GM10847 (cell line): Measurements from ENCODE around the gene TMEM175.

Experiments used
- POLR2A ChIP-seq: IDR thresholded peaks from 2 replicates; pipeline ENCODE4 v1.6.1; 2011; ENCODE audit not compliant: insufficient read length; ENCODE audit errors: extremely low read depth

The TMEM175 gene

DNA sequence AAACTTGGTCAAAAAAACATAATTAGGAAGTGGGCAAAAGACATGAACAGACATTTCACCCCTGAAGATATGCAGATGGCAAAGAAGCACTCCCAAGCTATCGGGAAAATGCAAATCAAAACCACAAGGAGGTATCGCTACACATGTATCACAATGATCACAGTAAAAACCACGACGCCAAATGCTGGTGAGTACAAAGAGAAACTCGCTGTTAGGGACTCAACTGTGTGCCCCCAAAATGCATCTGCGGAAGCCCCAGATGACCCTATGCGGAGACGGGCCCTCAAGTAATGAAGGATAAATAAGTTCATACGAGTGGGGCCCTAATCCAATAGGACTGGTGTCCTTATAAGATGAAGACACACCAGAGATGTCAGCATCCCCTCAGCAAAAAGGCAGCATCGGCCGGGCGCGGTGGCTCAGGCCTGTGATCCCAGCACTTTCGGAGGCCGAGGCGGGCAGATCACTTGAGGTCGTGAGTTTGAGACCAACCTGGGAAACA is 10.4 kb upstream of the TMEM175 start:
- no peak for TF ChIP-seq POLR2A

DNA sequence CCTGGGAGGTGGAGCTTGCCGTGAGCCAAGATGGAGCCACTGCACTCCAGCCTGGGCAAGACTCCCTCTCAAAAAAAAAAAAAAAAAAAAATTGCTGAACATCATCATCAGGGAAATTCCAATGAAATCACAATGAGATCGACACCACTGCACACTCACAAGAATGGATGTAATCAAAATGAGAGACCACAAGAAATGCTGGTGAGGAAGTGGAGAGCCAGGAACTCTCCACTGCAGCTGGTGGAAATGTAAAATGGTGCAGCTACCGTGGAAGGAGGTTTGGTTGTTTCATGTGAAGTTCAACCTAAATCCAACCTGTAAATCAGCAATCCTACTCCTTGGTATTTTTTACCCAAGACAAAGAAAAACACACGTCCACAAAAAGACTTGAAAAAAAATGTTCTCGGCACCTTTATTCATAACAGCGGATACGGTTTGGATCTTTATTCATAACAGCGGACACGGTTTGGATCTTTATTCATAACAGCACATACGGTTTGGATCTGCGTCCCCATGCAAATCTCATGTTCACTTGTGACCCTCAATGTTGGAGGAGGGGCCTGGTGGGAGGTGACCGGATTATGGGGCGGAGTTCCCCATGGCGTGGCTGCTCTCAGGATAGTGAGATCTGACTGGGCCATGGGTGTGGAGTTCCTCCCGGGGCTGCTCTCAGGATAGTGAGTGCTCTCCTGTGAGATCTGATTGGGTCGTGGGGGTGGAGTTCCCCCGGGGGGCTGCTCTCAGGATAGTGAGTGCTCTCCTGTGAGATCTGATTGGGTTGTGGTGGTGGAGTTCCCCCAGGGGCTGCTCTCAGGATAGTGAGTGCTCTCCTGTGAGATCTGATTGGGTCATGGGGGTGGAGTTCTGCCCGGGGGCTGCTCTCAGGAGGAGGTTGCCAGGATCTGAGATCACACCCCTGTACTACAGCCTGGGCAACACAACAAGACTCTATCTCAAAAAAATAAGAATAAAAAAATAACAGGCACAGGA is 7.9 kb upstream of the TMEM175 start:
- TF ChIP-seq POLR2A = no peak

DNA sequence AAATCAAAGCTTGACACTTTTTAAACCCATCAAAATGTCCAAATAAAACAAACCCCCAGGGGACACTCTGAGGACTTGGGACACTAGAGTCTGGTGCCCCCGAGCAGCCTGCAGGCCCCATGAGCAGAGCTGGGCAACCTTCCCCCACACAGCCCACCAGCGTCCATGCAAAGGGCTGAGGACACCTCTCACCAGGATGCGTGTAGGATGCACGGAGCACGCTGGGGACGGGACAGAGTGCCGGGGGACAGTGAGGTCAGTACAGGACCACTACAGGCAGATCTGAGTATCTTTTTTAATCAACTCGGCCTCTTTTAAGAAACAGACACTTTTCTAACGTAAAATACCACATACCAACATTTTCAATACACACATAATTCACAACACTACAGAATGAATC is 7.1 kb upstream of the TMEM175 start:
- TF ChIP-seq POLR2A = no peak

DNA sequence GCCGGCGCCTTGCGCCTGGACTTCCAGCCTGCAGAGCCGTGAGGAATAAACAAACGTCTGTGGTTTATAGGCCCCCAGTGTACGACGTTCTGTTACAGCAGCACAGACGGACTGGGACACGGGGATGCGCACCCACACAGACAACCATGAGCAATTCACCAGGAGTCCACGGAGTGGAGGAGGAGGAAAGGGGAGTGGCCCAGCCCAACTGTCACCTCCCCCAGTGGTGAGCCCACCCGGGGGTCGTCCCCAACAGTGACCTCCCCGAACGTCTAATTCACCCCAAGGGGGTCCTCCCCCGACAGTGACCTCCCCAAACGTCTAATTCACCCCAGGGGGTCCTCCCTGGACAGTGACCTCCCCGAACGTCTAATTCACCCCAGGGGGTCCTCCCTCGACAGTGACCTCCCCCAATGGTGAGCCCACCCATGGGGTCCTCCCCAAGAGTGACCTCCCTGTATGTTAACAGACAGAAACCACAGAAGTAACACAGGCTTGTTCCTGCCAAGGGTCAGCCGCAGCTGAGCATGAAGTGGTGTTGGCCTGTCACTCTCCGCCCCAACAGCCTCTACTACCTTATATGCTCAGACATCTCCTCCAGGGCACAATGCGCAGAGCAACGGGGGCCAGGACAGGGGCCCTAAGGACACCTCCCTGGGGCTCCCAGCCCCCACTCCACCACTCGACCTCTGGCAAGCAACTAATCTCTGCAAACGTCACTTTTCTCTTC is 6.3 kb upstream of the TMEM175 start:
- no peak for TF ChIP-seq POLR2A

DNA sequence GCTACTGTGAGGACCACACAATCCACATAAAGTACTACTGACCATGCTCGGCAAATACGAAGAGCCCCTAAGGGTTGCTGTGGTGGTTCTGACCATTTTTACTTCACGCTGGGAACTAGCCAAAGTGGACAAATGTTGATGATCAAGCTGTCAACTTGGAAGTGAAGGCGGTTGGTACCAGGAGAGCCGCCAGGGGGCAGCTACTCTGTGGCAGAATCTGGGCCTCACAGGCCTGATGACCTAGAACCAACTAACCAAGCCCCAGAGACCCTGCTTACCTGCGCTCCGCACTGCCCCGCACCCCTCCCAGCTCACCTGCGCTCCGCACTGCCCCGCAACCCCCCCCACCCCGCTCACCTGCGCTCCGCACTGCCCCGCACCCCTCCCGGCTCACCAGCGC is 5.7 kb upstream of the TMEM175 start:
- no peak for TF ChIP-seq POLR2A

DNA sequence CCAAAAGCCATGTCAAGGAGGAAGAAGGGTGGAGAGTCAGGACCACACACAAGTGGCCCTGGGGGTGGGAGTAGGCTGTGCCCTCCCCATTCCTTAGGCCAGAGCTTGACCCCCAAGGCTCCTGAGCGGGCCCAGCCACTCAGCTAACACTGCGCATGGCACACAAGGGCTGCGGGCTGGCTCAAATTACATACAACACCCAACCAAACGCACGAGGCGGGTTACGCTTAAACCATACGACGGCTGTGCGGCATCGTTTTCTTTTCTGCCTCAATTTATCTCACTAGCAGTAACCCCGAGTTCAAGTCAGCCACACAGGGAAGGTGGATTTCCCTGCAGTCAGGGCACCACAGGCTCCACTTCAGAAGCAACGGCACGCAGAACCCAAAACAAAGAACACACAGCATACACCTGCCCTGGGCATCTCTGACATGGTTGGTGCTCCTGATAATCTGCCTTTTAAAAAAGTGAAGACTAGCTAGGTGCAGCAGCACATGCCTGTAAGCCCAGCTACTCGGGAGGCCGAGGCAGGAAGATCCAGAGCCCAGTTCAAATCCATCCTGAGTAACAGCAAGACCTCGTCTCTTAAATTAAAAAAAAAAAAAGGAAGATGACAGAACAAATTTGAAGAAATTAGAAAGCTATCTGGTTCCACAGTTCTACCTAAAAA is 3.0 kb upstream of the TMEM175 start:
- no peak for TF ChIP-seq POLR2A

DNA sequence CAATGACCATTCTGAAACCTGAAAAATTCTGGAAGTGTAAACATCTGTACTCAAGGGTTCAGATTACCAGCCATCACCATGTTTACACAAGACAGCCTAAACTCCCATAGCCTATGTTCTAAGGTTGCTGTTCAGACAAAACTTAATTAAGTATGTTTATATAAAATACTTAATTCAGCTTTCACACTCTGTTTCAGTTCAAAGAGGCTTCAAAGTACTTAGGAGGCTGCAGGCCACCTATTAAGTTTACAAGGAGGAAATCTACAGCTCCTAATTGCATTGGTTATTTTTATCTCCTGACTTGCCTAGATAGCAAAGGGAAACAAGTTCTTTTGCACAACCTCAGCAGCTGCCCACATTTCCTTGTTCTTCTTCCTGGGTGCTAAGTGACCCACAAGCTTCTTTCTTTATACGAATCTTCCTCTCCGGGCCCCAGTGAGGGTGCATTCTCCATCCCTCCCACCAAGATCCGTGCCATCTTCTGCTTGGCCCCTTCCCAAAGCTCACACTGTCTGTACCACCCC is 2.2 kb upstream of the TMEM175 start:
- TF ChIP-seq POLR2A = no peak

DNA sequence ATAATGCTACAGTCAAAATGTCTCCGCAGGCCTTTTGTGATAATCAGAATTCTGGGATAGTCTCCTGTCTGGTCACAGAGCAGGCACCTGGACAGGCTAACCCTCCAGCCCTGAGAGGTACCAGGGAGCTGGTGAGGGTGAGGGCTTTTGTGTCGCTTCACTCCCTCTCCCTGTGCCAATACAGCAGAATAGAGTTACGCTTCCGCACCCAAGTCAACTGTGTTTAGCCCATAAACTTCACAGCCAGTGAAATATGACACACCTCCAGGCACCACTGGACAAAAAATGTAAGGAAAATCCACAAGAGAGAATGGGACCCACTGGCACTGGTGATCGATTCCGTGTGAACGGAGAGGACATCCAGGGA is 1.4 kb upstream of the TMEM175 start:
- TF ChIP-seq POLR2A = no peak

DNA sequence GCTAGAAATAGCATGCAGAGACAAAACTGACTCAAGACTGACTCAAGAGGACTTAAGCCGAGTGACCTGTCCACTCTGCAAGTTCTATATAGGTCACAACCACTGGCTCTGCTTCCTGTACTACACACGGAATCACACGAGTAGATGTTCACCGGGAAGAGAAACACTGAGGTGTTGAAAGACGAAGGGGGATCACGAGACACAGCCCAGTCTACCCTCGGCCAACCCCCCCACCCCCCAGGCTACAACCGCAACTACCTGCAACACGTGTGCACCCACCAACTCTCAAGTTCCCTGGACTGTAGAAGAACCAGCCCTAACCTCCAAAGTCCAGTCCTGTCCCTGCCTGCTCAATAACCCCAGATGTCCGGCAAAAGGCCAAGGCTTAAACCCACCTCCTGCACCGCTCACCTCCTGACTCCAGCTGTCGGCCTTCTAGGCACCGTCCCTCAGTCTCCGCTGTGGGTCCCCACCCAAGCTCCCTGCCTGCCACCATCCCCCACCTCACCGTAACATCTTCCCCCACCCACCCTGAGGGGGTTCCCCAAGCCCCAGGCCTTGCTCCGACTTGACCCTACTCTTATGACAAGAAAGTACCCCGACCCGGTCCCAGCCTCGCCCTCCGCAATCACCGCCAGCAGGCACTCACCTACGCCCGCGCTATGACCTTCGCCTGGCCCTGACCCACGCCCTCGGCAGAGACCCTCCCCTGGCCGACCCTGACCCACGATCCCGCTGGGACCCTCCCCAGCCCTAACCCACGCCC is 883 bp upstream of the TMEM175 start:
- TF ChIP-seq POLR2A = no peak

DNA sequence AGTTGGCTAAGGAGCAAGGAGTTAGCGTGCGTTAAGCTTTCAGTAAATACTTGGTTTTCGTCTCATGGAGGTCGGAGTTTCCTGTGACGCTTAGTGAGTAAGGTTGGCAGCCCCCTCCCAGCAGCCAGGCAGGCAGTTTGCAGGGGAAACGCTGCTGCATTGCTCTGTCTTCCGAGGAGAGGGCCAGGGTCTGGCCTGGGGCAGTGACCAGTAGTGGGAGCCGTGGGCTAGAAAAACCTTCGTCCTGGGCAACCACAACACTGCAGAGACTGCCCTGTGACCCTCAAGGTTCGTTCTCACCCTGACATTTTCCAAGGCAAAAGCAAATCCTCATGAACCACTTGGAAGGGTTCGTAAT is 432 bp downstream of the TMEM175 start:
- no peak for TF ChIP-seq POLR2A

DNA sequence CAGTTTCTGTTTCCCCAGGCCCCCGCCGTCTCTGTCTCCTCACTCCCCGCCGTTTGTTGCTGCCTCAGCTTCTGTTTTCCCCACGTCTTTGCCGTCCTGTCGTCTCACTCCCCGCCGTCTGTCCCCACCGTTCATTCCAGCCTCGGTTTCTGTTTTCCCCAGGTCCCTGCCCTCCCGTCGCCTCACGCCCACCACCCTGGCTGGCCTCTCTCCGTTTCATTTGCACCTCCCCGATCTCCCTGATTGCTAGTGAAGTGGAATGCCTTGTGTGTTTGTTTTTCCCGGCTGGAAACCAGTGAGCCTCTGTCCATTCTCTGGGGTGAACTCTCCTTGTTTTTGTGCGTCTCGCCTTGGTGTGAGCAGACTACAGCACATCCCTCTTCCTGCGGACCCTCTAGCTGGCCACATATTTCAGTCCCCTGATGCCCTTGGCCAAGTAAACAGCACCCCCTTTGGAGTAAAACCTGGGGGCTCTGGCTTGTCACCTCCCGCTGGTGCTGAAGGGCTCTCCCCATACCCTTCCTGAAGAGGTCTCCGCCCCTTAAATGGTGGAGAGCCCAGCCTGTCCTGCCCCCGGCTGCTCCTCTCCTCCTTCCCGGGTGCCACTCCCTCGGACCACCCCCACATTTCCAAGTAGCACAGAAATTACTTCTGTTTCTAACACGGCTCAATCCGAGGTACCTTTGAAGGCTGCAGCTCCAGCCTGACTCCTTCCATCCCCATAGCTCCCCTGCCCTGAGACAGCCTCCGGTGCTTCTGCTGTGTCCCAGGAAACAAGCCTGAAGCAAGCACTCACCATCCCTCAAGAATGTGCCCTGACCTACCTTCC is 13.2 kb downstream of the TMEM175 start:
- no peak for TF ChIP-seq POLR2A

DNA sequence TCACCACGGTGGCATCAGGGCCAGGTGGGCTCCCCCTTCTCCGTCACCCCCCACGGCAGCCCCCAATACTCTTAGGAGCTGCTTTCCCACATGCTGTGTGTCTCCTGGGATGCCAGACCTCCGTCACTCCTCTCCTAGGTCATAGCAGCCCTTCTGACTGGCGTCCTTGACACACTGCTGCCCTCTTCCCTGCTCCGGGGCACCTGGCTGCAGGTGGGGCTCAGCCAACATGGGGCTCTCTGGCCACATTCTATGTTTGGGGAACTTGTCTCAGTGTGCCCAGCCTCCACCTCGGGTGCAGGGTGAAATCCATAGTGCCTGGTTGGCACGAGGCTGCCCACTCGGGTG is 13.8 kb downstream of the TMEM175 start:
- no peak for TF ChIP-seq POLR2A

DNA sequence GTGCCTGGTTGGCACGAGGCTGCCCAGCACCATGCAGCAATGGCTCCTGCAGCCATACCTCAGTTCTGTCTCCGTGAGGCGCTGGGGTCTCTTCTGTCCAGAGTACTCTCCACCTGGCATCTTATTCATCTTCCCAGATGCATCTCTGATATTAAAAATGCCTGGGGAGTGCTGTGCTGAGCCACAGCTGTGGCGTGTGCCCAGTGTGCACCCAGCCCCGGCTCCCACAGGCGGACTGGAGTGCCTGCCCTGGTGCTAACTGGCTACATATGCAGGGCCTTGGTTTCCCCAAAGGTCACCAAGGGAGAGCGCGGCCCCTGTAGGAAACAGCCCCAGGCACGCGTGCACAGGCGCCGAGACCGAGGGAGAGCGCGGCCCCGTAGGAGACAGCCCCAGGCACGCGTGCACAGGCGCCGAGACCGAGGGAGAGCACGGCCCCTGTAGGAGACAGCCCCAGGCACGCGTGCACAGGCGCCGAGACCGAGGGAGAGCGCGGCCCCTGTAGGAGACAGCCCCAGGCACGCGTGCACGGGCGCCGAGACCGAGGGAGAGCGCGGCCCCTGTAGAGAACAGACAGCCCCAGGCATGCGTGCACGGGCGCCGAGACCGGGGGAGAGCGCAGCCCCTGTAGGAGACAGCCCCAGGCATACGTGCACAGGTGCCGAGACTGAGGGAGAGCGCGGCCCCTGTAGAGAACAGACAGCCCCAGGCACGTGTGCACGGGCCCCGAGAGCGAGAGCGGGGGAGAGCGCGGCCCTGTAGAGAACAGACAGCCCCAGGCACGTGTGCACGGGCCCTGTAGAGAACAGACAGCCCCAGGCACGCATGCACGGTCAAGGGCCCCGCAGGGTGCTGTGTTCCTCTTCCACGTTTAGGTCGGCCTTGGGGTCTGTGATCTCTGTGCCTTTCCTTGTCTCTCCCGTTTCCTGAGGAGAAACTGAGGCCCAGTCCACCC is 14.5 kb downstream of the TMEM175 start:
- TF ChIP-seq POLR2A = no peak
